ENCODE measurements around the gene URI1.
"Not testable (repeated sequence)": the region's sequence is repeated elsewhere in the genome, so short reads cannot be mapped to it uniquely, and the experiment has no call there.

Gene URI1

GRCh38 chr19:29941828-29942403, at the start of gene URI1:
Gene URI1 (plus strand): TSS chr19:29942239. CDS start chr19:29942548, 309 bp downstream.
- DNase-seq, result peak; percentile 63

DNA sequence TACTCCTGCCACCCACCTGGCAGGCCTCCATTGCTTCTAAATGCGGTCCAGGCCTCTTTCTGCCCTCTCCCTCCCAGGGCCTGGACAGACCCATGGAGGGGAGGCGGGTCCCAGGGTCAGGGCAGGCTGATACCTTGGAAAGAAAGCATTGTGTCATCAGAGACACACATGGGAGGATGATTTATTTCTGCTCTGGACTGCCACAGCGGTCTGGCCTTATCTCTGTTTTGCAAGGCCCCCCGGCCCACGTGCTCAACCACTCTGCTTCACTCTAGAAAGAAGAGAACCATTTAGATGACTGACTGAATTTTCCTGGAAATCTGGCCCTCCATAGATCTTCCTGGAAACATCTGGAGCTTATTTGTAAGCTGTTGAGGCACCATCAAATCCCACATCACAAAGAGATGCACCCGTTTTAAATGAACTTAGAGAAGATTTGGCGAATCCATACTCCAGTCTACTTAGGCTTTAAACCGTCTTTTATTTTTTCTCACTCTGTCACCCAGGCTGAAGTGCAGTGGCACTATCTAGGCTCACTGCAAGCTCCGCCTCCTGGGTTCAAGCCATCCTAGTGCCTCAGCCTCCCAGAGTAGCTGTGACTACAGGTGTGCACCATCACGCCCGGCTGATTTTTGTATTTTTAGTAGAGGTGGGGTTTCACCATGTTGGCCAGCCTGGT, 48.3 kb upstream of the URI1 start:
- DNase-seq, result no peak

GRCh38 chr19:29896802-29897201, 45.2 kb upstream of the URI1 start:
- no peak for DNase-seq

- DNase-seq, result no peak
Measured at GRCh38 chr19:29897466-29897865, 44.6 kb upstream of the URI1 start.

- no peak for DNase-seq
Measured at GRCh38 chr19:29904017-29904416, 38.0 kb upstream of the URI1 start.

GRCh38 chr19:29908963-29909944, 32.8 kb upstream of the URI1 start:
- DNase-seq, result no peak

DNA sequence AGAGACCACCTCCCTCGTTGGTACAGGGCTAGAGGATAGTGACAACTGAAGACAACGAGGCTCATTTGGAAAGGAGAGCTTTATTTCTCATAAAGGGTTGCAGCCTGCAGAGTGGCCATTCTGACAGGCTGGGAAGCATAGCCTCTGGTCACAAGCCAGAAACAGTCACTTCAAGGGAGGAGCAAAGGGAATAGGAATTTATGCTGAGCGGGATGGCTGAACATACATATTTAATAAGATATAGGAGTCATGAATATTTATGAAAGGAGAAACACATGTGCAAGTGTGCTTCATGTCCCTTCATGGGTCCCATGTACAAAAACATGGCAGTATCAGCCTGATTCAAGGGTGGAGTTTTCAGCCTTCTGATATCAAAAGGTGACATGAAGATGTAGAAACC, 27.1 kb upstream of the URI1 start:
- no peak for DNase-seq

DNA sequence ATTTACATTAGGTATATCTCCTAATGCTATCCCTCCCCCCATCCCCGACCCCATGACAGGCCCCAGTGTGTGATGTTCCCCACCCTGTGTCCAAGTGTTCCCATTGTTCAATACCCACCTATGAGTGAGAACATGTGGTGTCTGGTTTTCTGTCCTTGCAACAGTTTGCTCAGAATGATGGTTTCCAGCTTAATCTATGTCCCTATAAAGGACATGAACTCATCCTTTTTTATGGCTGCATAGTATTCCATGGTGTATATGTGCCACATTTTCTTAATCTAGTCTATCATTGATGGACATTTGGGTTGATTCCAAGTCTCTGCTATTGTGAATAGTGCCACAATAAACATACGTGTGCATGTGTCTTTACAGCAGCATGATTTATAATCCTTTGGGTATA, 26.2 kb upstream of the URI1 start:
- DNase-seq, result not testable (repeated sequence)

DNA sequence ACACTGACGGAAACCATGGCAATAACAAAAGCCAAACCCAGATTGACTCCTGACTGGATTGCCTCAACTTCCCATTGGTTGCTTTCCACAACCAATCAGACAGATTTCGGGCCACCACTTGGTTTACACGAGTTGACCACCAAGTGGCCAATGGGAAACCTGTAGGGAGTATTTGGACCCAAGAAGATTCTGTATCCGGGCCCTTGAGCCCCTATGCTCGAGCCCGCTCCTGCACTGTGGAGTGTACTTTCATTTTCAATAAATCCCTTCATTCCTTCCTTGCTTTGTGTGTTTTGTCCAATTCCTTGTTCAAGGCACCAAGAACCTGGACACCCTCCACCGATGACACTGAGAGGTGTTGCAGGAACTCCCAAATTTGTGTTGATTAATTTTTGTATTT, 24.1 kb upstream of the URI1 start:
- no peak for DNase-seq

DNA sequence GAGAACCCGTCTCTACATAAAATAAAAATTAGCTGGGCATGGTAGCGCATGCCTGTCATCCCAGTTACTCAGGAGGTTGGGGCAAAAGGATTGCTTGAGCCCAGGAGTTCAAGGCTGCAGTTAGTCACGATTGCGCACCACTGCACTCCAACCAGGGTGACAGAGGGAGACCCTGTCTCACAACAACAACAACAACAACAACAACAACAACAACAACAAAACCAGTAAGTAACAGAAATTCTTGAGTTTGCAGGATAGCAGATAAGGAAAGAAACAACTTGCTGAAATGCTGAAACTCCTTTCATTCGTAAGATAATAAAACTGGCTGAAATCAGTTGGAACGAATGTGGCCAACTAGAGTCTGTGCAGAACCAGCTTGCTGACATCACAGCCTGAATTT, 23.1 kb upstream of the URI1 start:
- DNase-seq, result no peak

- no peak for DNase-seq
Measured at GRCh38 chr19:29922972-29923371, 19.1 kb upstream of the URI1 start.

DNA sequence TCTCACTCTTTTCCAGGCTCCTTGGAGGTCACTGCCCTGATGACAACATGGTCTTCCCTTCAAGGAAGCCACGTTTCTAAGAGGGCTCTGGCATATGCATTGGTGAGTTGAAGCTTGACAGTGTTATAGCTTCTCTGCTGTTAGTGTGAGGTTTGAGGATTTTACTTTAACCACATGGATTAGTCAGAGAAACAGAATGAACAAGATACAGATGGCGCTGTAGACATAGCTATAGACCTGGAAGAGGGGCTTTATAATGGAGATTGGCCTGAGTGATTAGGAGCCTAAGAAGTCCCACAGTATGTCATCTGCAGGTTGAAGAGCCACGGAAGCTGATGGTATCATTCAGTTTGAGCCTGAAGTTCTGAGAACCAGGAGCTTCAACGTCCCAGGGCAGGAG, 18.4 kb upstream of the URI1 start:
- no peak for DNase-seq

- no peak for DNase-seq
Measured at GRCh38 chr19:29926031-29926430, 16.0 kb upstream of the URI1 start.

GRCh38 chr19:29926801-29927200, 15.2 kb upstream of the URI1 start:
- no peak for DNase-seq

- DNase-seq, result no peak
Measured at GRCh38 chr19:29927944-29928625, 14.0 kb upstream of the URI1 start.

GRCh38 chr19:29928831-29929230, 13.2 kb upstream of the URI1 start:
- DNase-seq, result no peak

GRCh38 chr19:29934257-29934656, 7.8 kb upstream of the URI1 start:
- DNase-seq, result no peak

DNA sequence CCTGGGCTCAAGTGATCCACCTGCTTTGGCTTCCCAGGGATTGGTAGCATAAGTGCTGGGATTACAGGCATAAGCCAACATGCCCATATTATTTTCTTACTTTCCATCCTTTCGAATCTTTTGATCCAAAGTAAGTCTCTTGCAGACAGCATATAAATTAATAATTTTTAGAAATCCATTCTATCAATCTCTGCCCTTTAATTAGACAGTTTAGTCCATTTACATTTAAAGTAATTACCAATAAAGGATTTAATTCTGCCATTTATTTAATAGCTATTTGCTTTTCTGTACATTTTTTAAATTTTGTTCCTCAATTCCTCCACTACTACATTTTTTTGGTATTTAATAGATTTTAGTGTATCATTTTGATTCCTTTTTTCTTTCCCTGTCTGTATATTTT, 7.3 kb upstream of the URI1 start:
- DNase-seq, result no peak

GRCh38 chr19:29936409-29936808, 5.6 kb upstream of the URI1 start:
- DNase-seq, result no peak

DNA sequence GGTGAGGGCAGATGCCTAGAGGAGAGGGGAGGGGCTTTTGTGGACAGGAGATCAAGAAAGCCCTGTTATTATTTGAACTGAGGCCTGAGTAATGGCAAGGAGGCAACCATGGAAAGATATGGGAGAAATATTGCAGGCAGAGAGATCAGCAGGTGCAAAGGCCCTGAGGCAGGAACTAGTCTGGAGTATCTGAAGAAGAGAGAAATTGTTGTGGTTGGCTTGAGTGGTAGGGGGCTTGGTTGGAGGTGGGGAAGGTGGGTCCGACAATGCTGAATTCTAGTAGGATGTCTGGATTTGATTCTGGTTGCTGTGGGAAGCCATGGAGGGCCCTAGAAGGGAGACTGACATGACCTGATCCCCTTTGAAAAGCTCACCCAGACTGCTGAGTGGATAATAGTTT, 2.4 kb upstream of the URI1 start:
- DNase-seq, result no peak

GRCh38 chr19:29940971-29941585, 961 bp upstream of the URI1 start:
- DNase-seq, result no peak

GRCh38 chr19:29942404-29943261, 594 bp downstream of the URI1 start:
- no peak for DNase-seq

Measured in NCI-H524 treated with DMSO at 0.1 percent for 48 hours (cell line).